ENCODE results near the gene RNF25.

Gene RNF25

DNA sequence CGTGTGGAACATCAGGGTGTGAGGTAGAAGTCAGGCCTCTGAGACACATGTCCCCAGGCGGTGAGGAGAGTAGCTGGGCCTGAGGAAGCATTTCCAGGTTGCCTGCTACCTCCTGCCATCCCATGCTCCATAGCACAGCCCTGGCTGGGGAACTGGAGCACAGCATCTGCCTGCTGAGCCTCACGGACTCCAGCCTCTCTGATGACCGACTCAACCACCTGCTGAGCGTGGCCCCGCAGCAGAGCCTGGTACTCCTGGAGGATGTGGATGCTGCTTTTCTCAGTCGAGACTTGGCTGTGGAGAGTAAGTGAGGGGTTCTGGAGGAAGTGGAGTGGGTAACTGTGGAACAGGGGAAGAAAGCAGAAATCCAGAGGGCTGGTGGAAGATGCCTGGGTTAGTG lies 9.4 kb downstream of the RNF25 start:
- H3K4me1 Mint-ChIP-seq (ENCODE audit: low read depth in 2 of 2): peaks cover 25 to 27% of the 10 kb centered on the region in 2 donors
- no peaks in the 10 kb centered on the region for H3K9me3 Mint-ChIP-seq
- H3K27ac Mint-ChIP-seq: peak overlapping the region in 1 of 2 donors; percentile 80
- DNase-seq (no peak), ATAC-seq (replicated peaks) (no peak)
- no peaks in the 10 kb centered on the region for H3K27me3 Mint-ChIP-seq
- peaks cover 58% of the 10 kb centered on the region for H3K36me3 Mint-ChIP-seq (ENCODE audit: insufficient read depth)
- no peak overlapping the region for H3K4me3 Mint-ChIP-seq

DNA sequence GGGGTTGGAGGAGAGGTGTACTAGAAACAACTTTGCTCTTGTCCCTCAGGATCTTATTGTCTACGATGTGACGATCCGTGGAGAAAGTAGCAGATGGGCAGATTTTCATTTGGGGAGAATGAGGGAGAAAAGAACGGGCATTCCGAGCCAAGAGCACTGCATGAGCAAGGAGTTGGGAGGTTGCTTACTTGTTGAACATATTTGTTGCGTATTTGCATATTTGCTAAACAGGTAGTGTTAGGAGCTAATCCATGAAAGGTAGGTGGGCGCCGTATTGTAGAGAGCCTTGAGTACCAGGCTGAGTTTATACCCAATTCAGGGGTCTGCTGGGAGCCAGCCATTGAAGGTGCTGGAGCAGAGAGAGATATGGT lies 11.8 kb downstream of the RNF25 start:
- Mint-ChIP-seq H3K27me3 (no peaks in the 10 kb centered on the region), H3K27ac (peak overlapping the region; percentile 90 to 95), H3K36me3 (ENCODE audit: insufficient read depth) (peaks cover 47% of the 10 kb centered on the region), H3K4me3 (peak overlapping the region; percentile 90 to 97), H3K9me3 (no peaks in the 10 kb centered on the region), H3K4me1 (ENCODE audit: low read depth in 2 of 2) (peaks cover 31 to 37% of the 10 kb centered on the region in 2 donors)
- ATAC-seq (replicated peaks): no peak
- DNase-seq: no peak

DNA sequence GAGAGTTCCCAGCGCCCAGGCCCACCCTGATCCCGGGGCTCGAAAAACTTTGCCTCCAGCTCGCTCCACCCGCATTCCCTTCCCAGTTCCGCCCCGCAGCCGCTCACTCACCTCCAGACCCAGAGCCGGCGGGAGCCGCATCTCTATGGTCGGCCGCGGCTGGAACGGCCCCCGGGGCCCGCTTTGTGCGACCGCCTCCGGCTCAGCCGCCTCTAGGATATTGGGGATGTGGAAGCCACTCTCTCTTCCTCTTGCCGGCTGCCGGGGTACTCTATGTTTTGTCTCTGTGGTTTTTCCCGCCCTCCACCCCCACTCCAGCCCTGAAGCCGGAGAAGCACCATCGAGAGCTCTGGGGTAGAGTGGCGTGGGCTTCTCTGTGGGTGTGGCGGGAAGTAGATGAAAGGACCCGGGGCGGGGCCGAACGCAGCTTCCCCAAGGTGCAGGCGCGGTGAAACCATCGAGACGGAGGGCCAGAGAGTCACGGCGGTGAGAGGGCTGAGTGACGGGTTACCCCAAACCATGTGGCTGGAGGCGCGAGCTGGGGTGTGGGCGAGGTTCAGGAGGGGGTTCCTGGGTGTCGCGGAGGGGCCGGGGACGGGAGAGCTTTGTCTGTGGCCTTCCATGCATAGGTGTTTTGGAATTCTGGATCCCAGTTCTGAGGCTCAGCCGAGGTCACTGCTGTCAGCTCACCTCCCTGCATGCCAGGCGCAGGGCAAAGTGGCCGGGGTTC lies 12.4 kb downstream of the RNF25 start, which contains the start of the genes BCS1L and ZNF142:
Gene BCS1L, plus strand, starts transcription at position 426 of the 730 bp plus-strand sequence. CDS start 1,305 bp downstream, outside the sequence.
Gene ZNF142, minus strand, starts transcription at position 366 of the 730 bp plus-strand sequence. CDS start 3,194 bp downstream, outside the sequence.
- no peaks in the 10 kb centered on the region for H3K27me3 Mint-ChIP-seq
- H3K9me3 Mint-ChIP-seq: no peaks in the 10 kb centered on the region
- ATAC-seq (replicated peaks): peak; percentile 97
- peak within 1 kb of the TSS; percentile 90 to 95 for H3K27ac Mint-ChIP-seq
- H3K4me3 Mint-ChIP-seq: peak within 1 kb of the TSS; percentile 90 to 97
- peaks cover 31 to 37% of the 10 kb centered on the region in 2 donors for H3K4me1 Mint-ChIP-seq (ENCODE audit: low read depth in 2 of 2)
- peak; percentile 85 to 88 (median 87) for DNase-seq
- H3K36me3 Mint-ChIP-seq (ENCODE audit: insufficient read depth): peaks cover 49% of the 10 kb centered on the region

DNA sequence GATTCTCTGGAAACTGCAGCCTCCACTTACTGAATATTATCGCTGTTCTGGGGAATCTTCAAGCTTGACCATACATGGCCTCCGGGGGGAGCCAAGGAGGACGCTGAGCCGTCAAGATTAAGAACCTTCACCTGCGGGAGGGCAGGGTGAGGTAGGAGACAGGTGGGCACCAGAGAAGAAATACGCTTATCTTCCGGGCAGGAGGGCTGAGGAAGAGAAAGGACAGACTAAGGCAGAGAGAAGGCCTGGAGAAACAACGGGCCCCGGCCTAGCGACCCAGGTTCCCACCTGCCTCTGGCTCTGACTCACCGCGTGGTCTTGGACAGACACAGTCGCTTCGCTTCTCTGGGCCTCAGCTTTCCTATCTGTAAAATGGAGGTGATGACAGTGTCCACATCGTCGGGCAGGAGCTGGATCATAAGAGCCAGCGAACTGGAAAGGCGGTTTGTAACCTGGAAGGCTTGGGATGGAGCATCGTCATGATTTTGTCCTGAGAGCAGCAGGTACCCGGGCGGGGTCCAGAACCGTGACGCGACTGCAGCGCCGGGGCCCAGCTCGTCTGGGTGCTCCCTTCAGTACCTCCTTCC lies 13.0 kb downstream of the RNF25 start:
- Mint-ChIP-seq H3K27me3 (no peaks in the 10 kb centered on the region), H3K9me3 (no peaks in the 10 kb centered on the region), H3K27ac (peak overlapping the region; percentile 90 to 95), H3K4me3 (peak overlapping the region; percentile 90 to 97), H3K36me3 (ENCODE audit: insufficient read depth) (peaks cover 49% of the 10 kb centered on the region), H3K4me1 (ENCODE audit: low read depth in 2 of 2) (peaks cover 31 to 37% of the 10 kb centered on the region in 2 donors)
- DNase-seq: peak; percentile 8 to 34 (median 21)
- peak; percentile 23 for ATAC-seq (replicated peaks)

DNA sequence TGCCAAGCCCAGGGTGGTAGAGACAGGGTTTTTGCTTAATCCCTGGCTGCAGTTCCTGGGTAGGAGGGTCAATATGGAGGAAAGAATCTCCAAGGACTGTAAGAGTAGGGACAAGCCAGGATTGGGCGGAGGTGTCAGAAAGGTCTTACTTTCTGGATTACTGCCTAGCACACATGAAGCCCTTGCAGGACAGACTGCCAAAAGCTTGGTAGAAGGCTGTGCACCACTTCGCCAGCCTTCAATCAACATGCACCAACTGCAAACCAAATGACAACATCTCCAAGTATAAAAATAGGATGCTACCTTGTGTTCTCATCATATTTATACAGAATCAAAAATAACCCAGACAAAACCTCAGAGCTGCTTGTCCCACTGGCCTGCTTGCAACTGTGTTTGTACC lies 16.1 kb downstream of the RNF25 start:
- H3K4me3 Mint-ChIP-seq: no peak overlapping the region
- H3K9me3 Mint-ChIP-seq: no peaks in the 10 kb centered on the region
- H3K27me3 Mint-ChIP-seq: no peaks in the 10 kb centered on the region
- no peak overlapping the region for H3K27ac Mint-ChIP-seq
- ATAC-seq (replicated peaks) (no peak), DNase-seq (no peak)
- H3K36me3 Mint-ChIP-seq (ENCODE audit: insufficient read depth): peaks cover 61% of the 10 kb centered on the region
- peaks cover 33 to 45% of the 10 kb centered on the region in 2 donors for H3K4me1 Mint-ChIP-seq (ENCODE audit: low read depth in 2 of 2)

DNA sequence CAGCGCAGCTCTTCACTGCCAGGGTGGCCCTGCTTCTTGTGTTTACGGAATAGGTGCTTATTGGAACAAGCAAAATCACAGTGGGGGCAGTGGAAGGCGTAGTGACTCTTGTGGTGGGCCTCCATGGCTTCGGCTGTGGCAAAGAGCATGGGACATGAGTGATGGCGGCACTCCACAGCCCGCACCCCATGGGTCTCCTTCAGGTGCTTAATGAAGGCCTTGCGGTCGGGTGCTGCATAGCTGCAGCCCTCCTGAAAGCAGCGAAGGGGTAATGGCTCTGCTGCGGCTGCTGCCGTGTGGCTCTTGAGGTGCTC lies 23.1 kb downstream of the RNF25 start:
- H3K4me1 Mint-ChIP-seq (ENCODE audit: low read depth in 2 of 2): peaks cover 6 to 13% of the 10 kb centered on the region in 2 donors
- ATAC-seq (replicated peaks): no peak
- H3K4me3 Mint-ChIP-seq: no peak overlapping the region
- H3K9me3 Mint-ChIP-seq: no peaks in the 10 kb centered on the region
- H3K36me3 Mint-ChIP-seq (ENCODE audit: insufficient read depth): peaks cover 74% of the 10 kb centered on the region
- peak overlapping the region in 1 of 2 donors; percentile 16 for H3K27ac Mint-ChIP-seq
- no peaks in the 10 kb centered on the region for H3K27me3 Mint-ChIP-seq
- no peak for DNase-seq

DNA sequence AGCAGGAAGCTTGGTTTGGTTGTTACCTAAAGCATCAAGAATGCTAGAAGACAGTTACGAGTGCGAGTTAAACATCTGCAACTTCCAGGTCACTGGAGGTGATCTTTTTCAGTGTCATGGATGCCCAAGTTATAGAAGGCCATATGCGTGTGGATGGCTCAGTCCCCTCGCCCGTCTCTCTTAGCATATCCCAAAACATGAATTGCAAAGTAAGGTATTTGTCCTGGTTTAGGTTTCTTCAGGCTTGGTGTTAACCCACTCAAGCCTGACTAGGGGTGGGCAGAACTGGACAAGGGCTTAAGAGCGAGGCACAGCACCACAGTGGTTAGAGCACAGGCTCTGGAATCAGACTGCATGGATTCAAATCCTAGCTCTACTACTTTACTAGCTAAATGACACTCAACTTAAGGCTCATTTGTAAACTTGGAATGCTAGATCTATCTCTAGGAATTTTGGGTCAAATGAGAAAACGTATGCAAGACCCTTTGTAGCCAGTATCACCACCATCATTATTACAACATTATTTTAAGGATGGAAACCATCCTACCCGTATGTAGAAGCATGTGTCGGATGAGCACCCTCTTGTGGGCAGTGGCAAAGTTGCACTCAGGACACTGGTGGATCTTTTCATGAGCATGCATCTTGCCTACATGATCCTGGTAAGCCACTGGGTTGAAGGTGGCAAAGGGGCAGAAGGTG lies 23.6 kb downstream of the RNF25 start:
- H3K27ac Mint-ChIP-seq: no peak overlapping the region

DNA sequence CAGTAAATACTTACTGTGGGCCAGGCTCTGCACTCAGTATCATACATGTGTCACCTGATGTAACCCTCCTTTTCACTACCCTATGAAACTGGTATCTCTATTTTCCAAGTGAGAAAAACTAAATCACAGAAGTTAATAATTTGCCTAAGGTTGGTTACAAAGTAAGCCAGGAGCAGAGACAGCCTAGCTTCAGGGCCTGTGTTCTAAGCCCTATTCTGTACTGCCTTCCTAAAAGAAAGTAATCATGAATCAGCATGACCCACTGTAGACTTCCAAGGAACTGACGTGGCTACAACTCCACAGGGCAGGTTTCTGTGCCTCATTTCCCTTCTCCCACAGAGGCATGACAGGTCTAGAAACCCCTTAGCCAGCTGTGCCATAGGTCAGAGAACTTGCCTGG lies 26.7 kb downstream of the RNF25 start:
- Mint-ChIP-seq H3K4me1 (ENCODE audit: low read depth in 2 of 2) (peaks cover 5% of the 10 kb centered on the region in 2 donors), H3K9me3 (no peaks in the 10 kb centered on the region), H3K36me3 (ENCODE audit: insufficient read depth) (peaks cover 75% of the 10 kb centered on the region), H3K27ac (no peak overlapping the region), H3K27me3 (no peaks in the 10 kb centered on the region), H3K4me3 (no peak overlapping the region)
- ATAC-seq (replicated peaks) (no peak), DNase-seq (no peak)

More for the DNA sequence above, 23.6 kb downstream of the RNF25 start:
- ATAC-seq (replicated peaks): peak; percentile 84
- peaks cover 73% of the 10 kb centered on the region for H3K36me3 Mint-ChIP-seq (ENCODE audit: insufficient read depth)
- no peaks in the 10 kb centered on the region for H3K9me3 Mint-ChIP-seq
- H3K27me3 Mint-ChIP-seq: no peaks in the 10 kb centered on the region
- peak; percentile 40 to 51 (median 40) for DNase-seq
- H3K4me1 Mint-ChIP-seq (ENCODE audit: low read depth in 2 of 2): peaks cover 6 to 13% of the 10 kb centered on the region in 2 donors
- no peak overlapping the region for H3K4me3 Mint-ChIP-seq

DNA sequence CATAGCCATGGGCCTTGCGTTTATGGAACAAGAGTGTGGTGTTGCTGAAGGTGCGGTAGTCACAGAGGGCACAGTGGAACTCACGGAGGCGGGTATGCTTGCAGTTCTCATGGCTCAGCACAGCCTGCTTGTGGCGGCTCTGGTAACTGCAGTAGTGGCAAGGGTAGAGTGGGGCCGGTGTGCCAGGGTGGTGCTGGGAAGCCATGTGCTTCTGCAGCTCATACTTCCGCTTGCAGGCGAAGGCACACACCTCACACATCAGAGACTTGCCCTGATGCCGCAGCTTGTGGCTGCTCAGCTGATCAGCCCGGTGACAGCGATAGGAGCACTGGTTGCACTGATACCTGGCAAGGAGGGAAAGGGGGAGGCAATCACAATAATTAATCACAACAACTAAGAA lies 27.1 kb downstream of the RNF25 start:
- H3K27me3 Mint-ChIP-seq: no peaks in the 10 kb centered on the region
- H3K27ac Mint-ChIP-seq: no peak overlapping the region
- peaks cover 75% of the 10 kb centered on the region for H3K36me3 Mint-ChIP-seq (ENCODE audit: insufficient read depth)
- H3K4me3 Mint-ChIP-seq: no peak overlapping the region
- no peak for ATAC-seq (replicated peaks)
- no peak for DNase-seq
- H3K4me1 Mint-ChIP-seq (ENCODE audit: low read depth in 2 of 2): peaks cover 5% of the 10 kb centered on the region in 2 donors
- H3K9me3 Mint-ChIP-seq: no peaks in the 10 kb centered on the region

DNA sequence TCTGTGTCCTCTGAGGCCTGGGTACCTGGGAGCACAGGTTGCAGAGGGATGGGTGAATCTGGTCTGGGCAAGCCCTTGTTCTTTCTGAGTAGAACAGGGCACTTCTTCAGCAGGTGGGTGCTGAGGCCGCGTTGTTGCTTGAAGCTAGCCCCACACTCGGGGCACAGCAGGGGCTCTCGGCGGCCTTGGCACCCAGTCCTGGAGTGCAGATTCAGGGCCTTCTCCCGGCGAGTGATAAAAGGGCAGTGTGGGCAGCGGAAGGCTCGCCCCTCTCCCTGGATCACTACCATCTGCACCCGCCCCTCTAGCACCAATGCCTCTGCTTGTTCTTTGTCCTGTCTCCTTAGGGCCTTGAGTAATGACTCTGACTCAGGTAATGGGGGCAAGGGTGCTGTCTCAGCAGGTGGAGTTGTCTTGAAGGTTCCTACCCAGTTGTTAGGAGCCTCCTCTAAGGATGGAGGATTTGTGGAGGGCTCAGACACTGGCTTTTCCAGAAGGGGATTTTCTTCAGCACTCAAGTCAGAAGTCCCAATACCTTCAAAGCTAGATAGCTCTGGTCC lies 28.0 kb downstream of the RNF25 start:
- H3K27ac Mint-ChIP-seq: no peak overlapping the region
- DNase-seq (no peak), ATAC-seq (replicated peaks) (no peak)
- H3K4me3 Mint-ChIP-seq: no peak overlapping the region
- H3K36me3 Mint-ChIP-seq (ENCODE audit: insufficient read depth): peaks cover 78% of the 10 kb centered on the region
- peaks cover 4 to 5% of the 10 kb centered on the region in 2 donors for H3K4me1 Mint-ChIP-seq (ENCODE audit: low read depth in 2 of 2)
- H3K27me3 Mint-ChIP-seq: no peaks in the 10 kb centered on the region
- no peaks in the 10 kb centered on the region for H3K9me3 Mint-ChIP-seq

DNA sequence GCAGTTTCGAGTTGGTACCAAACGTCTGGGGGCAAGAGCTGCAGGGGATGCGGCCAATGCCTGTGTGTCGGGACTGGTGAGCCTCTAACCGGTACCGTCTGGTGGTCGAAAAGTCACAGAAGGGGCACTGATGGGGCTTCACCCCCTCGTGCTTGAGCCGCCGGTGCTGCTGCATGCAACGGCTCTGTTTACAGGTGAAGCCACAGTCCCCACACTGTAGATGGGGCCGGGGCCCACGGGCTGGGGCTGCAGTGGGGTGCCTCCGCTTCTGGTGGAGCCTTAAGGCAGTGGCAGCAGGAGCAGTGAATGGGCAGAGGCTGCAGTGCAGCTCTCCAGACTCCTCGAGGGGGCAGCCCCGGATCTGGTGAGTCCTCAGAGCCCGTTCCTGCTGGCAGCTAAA lies 29.0 kb downstream of the RNF25 start:
- Mint-ChIP-seq H3K27me3 (no peaks in the 10 kb centered on the region), H3K4me3 (no peak overlapping the region), H3K4me1 (ENCODE audit: low read depth in 2 of 2) (no peaks in the 10 kb centered on the region), H3K27ac (no peak overlapping the region), H3K36me3 (ENCODE audit: insufficient read depth) (peaks cover 80% of the 10 kb centered on the region), H3K9me3 (no peaks in the 10 kb centered on the region)
- no peak for ATAC-seq (replicated peaks)
- DNase-seq: no peak

DNA sequence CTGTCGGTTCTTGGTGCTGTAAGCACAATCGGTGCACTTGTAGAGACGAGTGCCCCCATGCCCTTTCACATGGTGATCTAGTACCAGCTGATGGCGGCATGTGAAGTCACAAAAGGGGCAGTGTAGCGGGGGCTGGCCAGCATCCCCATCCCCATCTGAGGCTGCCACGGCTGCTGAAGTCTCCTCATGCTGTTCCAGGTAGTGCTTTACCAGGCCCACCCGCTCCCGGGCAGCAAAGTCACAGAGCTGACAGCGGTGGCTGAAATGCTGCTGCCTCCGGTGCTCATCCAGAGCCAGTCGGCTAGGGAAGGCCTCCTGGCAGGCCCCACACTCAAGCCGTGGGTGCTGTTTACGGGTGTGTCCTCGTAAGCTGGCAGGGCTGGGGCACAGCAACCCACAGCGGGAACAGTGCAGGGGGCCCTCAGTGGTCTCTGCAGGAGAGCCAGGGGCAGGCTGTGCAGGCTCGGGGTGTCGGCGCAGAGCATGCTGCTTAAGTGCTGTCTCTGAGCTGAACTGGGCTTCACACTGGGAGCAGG lies 29.6 kb downstream of the RNF25 start:
- Mint-ChIP-seq H3K9me3 (no peaks in the 10 kb centered on the region), H3K27me3 (no peaks in the 10 kb centered on the region), H3K36me3 (ENCODE audit: insufficient read depth) (peaks cover 81% of the 10 kb centered on the region), H3K4me3 (no peak overlapping the region), H3K4me1 (ENCODE audit: low read depth in 2 of 2) (peaks cover 0 to 3% of the 10 kb centered on the region in 2 donors), H3K27ac (no peak overlapping the region)
- DNase-seq (no peak), ATAC-seq (replicated peaks) (no peak)

DNA sequence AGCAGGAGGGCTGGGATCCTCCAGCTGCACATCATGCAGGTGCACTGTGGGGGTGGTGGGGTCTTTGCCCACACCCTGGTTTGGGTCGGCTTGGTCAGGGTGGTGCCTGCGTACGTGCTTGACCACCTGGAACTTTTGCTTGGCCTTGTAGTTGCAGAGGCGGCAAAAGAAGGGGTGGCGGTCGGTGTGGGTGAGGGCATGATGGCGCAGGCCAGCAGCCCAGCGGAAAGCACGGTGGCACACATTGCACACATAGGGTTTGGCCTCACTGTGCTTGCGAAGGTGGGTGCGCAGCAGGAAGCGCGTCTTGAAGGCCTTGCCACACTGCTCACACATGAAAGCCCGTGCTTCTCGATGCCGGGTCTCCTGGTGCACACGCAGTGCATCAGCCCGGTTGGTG lies 33.4 kb downstream of the RNF25 start:
- Mint-ChIP-seq H3K4me1 (ENCODE audit: low read depth in 2 of 2) (peaks cover 1 to 3% of the 10 kb centered on the region in 2 donors), H3K36me3 (ENCODE audit: insufficient read depth) (peaks cover 89% of the 10 kb centered on the region), H3K27ac (no peak overlapping the region)

More for the DNA sequence above, 33.4 kb downstream of the RNF25 start:
- Mint-ChIP-seq H3K4me3 (no peak overlapping the region), H3K9me3 (no peaks in the 10 kb centered on the region), H3K27me3 (no peaks in the 10 kb centered on the region)
- ATAC-seq (replicated peaks): no peak
- DNase-seq: no peak

Measured in effector memory CD8-positive, alpha-beta T cell (primary cell).